GM12865 (cell line): ENCODE results near the gene MAPK8IP1.

Source experiments
- DNase-seq: peaks from one replicate; pipeline ENCODE4 v3.0.0; 2010; ENCODE audit warnings: low read depth
- H3K4me3 ChIP-seq: 2 replicates; pipeline ENCODE4 v1.5.1; 2011; ENCODE audit warnings: mild to moderate bottlenecking, low read depth, low read length, control low read depth
- TF ChIP-seq, protein P1 (sequence below): IDR thresholded peaks from 2 replicates; pipeline ENCODE4 v1.5.1; 2011; ENCODE audit warnings: low read length, control low read depth, low read depth, inconsistent platforms; ENCODE audit not compliant: insufficient read depth; ENCODE audit errors: missing control alignments

Gene MAPK8IP1

DNA sequence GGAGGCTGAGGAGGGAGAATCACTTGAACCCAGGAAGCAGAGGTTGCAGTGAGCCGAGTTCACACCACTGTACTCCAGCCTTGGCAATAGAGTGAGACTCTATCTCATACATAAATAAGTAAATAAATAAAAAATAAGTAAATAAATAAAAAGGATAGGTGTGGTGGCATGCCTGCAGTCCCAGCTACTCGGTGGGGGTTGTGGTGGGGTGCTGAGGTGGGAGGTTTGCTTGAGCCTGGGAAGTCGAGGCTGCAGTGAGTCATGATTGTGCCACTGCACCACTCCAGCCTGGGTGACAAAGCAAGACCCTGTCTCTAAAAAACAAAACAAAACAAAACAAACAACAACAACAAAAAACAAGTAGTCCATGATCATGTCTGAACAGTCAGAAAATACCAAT is 40.1 kb downstream of the MAPK8IP1 start:
- DNase-seq = no peak
- no peak overlapping the region for H3K4me3 ChIP-seq
- TF ChIP-seq, protein P1, sequence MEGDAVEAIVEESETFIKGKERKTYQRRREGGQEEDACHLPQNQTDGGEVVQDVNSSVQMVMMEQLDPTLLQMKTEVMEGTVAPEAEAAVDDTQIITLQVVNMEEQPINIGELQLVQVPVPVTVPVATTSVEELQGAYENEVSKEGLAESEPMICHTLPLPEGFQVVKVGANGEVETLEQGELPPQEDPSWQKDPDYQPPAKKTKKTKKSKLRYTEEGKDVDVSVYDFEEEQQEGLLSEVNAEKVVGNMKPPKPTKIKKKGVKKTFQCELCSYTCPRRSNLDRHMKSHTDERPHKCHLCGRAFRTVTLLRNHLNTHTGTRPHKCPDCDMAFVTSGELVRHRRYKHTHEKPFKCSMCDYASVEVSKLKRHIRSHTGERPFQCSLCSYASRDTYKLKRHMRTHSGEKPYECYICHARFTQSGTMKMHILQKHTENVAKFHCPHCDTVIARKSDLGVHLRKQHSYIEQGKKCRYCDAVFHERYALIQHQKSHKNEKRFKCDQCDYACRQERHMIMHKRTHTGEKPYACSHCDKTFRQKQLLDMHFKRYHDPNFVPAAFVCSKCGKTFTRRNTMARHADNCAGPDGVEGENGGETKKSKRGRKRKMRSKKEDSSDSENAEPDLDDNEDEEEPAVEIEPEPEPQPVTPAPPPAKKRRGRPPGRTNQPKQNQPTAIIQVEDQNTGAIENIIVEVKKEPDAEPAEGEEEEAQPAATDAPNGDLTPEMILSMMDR = no peak

DNA sequence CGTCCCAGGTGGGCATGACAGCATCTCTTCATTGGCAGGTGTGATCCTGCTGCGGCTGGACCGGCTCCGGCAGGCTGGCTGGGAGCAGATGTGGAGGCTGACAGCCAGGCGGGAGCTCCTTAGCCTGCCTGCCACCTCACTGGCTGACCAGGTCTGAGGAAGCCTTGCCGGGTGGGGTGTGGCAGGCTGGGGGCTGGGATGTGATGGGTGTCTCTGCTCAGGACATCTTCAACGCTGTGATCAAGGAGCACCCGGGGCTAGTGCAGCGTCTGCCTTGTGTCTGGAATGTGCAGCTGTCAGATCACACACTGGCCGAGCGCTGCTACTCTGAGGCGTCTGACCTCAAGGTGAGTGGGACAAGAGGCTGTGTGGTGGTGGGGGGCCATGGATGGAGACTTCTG is 40.5 kb downstream of the MAPK8IP1 start:
- DNase-seq = no peak
- no peak overlapping the region for H3K4me3 ChIP-seq
- TF ChIP-seq, protein P1 = no peak

DNA sequence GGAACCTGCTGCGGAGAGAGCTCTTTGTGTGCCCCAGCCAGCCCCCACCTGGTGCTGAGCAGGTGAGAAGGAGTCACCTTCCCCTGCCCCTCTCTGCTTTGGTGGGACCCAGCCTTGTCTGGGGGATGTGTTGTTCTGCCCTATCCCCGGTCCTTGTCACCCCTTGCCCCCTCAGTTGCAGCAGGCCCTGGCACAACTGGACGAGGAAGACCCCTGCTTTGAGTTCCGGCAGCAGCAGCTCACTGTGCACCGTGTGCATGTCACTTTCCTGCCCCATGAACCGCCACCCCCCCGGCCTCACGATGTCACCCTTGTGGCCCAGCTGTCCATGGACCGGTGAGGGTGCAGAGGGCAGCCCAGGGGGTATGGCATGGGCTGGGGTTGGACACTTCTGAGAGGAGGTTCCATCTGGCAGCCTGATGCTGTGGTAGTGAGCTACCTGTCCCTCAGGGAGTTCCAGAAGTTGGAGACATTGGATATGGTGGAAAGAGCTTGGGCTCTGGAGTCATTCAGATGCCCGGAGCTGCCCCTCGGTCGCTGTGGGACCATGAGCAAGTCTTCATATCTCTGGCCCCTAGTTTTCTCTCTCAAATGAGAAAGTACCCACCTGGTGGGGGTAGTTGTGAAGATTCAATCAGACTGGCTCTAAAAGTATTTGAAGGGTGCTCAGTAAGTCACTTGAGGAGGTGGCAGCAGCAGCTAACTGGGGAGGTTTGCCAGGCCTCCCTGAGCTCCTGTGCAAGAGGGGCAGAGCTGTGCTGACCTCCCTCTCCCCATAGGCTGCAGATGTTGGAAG is 41.3 kb downstream of the MAPK8IP1 start:
- no peak overlapping the region for H3K4me3 ChIP-seq
- no peak for DNase-seq
- TF ChIP-seq, protein P1 = no peak

DNA sequence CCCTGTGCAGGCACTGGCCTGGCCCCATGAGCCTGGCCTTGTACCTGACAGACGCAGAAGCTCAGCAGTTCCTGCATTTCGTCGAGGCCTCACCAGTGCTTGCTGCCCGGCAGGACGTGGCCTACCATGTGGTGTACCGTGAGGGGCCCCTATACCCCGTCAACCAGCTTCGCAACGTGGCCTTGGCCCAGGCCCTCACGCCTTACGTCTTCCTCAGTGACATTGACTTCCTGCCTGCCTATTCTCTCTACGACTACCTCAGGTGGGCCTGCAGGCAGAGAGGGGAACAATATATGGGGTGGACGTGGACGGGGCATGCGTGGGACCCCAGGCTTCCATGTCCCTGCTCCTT is 41.9 kb downstream of the MAPK8IP1 start:
- H3K4me3 ChIP-seq = no peak overlapping the region
- no peak for DNase-seq
- TF ChIP-seq, protein P1 = no peak

DNA sequence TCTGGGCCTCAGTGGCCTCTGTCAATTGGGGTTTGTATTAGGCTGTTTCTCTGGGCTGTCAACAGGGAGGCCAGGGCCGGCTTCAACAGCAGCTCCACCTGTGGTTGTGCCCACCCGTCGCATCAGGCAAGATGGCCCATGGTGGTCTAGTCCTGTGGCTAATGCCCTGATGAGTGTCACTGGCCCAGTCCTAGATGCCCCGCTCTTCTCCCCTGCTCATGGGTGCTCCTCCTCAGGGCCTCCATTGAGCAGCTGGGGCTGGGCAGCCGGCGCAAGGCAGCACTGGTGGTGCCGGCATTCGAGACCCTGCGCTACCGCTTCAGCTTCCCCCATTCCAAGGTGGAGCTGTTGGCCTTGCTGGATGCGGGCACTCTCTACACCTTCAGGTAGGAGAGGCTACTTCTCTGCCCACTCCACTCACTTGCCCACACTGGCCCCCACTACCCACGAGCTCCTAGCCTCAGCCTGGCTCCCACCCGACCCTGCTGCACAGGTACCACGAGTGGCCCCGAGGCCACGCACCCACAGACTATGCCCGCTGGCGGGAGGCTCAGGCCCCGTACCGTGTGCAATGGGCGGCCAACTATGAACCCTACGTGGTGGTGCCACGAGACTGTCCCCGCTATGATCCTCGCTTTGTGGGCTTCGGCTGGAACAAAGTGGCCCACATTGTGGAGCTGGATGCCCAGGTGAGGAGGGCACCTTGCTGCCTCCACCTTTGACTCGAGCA is 42.4 kb downstream of the MAPK8IP1 start:
- H3K4me3 ChIP-seq = no peak overlapping the region
- TF ChIP-seq, protein P1 = no peak
- DNase-seq = no peak

DNA sequence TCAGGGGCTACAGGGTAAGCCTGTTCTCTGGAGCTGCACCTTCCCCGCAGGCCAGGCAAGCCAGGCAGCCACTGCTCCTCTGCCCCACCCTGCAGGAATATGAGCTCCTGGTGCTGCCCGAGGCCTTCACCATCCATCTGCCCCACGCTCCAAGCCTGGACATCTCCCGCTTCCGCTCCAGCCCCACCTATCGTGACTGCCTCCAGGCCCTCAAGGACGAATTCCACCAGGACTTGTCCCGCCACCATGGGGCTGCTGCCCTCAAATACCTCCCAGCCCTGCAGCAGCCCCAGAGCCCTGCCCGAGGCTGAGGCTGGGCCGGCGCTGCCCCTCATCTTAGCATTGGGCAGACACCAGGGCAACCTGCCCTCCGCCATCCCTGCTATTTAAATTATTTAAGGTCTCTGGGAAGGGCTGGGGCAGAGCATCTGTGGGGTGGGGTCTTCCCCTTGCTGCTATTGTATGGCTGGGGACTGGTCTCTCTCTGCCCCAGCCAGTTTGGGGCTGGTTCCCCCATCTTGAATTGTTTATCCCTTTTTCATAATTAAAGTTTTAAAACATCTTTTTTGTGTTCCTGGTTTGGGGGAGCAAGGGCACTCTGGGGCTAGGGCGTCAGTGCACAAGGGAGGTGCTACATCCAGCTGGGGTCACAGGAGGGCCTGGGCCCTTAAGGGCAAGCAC is 43.2 kb downstream of the MAPK8IP1 start:
- TF ChIP-seq, protein P1 = no peak
- no peak overlapping the region for H3K4me3 ChIP-seq
- DNase-seq = no peak
